ENCODE measurements around the gene PDIA3.
"Not testable (repeated sequence)": the region's sequence is repeated elsewhere in the genome, so short reads cannot be mapped to it uniquely, and the experiment has no call there.

Gene PDIA3

DNA sequence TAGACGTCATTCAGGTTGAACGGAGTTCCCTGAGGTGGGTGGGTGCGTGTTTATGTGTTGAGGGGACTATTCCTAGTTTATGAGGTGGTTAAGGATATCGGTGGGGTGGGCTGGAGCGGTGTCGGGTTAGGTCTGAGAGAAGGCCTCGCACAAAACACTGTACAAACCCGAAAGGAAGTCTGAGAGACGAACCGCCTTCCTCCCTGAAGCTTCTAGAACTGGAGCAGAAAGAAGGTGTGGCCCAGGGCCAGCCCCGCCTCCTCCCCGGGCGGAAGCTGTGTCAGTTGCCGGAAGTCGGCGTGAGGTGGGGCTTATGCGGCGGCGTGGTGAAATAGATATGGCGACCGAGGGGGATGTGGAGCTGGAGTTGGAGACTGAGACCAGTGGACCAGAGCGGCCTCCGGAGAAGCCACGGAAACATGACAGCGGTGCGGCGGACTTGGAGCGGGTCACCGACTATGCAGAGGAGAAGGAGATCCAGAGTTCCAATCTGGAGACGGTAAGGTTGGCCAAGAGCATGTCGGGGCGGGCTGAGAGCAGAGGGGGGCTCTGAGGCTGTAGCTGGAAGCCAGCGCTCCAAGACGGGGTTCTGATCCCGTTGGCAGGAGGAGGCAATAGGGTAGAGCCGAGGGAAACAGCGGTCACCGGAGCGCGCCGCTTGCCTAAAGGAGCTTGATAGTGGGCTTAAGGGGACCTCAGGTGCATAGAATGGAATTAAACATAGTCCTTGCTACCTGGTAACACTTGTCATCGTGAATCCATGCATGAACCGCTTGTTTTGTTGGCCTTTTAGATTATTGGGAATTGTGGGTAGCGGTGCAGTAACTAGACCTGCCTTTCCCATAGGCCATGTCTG lies 54.3 kb downstream of the PDIA3 start, which contains the start of gene HYPK:
TSS of gene HYPK (plus strand) at position 314 of the 856 bp plus-strand sequence. CDS start at position 338, 24 bp downstream.
- H3K4me3 ChIP-seq (ENCODE audit: low read depth, low read length): peak within 1 kb of the TSS; percentile 98
- TF ChIP-seq, protein P1, sequence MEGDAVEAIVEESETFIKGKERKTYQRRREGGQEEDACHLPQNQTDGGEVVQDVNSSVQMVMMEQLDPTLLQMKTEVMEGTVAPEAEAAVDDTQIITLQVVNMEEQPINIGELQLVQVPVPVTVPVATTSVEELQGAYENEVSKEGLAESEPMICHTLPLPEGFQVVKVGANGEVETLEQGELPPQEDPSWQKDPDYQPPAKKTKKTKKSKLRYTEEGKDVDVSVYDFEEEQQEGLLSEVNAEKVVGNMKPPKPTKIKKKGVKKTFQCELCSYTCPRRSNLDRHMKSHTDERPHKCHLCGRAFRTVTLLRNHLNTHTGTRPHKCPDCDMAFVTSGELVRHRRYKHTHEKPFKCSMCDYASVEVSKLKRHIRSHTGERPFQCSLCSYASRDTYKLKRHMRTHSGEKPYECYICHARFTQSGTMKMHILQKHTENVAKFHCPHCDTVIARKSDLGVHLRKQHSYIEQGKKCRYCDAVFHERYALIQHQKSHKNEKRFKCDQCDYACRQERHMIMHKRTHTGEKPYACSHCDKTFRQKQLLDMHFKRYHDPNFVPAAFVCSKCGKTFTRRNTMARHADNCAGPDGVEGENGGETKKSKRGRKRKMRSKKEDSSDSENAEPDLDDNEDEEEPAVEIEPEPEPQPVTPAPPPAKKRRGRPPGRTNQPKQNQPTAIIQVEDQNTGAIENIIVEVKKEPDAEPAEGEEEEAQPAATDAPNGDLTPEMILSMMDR (IDR thresholded peaks at IDR 0.05; ENCODE audit: low read depth, low read length): no peak
- peak; percentile 87 for DNase-seq (ENCODE audit: low read depth, low spot score)
- in situ Hi-C loops (cut with HindIII; ENCODE audit: low sequenced_read_pairs): no loop called here

GRCh38 chr15:43802676-43803075 lies 56.4 kb downstream of the PDIA3 start:
- H3K4me3 ChIP-seq (ENCODE audit: low read depth, low read length); in situ Hi-C loops (cut with HindIII; ENCODE audit: low sequenced_read_pairs); DNase-seq (ENCODE audit: low read depth, low spot score): not testable (repeated sequence)

DNA sequence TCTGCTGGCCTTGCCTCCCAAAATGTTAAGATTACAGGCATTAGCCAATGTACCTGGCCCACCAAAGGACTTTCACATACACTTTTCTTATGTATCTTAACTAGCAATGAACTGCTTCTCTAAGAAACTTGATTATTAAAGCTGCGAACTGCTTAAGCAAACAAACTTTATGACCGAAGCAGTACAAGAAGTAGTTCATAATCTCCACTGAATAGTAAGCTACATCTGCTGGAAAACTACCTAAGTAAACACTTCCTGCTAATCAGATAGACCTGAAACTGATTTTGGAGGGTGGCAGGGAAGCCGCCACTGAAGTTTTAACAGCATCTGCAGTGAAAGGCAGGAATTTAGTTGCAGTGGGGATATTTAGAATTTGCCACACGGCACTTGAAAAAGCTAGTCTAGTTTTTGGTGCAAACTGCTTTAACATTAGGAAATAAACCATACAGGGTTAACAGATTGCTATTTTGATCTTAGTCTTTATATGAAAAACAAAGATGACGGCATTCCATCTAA lies 62.3 kb downstream of the PDIA3 start:
- no peak for DNase-seq (ENCODE audit: low read depth, low spot score)
- TF ChIP-seq, protein P1 (IDR thresholded peaks at IDR 0.05; ENCODE audit: low read depth, low read length): no peak
- no peak overlapping the region for H3K4me3 ChIP-seq (ENCODE audit: low read depth, low read length)
- in situ Hi-C loops (cut with HindIII; ENCODE audit: low sequenced_read_pairs): no loop called here

DNA sequence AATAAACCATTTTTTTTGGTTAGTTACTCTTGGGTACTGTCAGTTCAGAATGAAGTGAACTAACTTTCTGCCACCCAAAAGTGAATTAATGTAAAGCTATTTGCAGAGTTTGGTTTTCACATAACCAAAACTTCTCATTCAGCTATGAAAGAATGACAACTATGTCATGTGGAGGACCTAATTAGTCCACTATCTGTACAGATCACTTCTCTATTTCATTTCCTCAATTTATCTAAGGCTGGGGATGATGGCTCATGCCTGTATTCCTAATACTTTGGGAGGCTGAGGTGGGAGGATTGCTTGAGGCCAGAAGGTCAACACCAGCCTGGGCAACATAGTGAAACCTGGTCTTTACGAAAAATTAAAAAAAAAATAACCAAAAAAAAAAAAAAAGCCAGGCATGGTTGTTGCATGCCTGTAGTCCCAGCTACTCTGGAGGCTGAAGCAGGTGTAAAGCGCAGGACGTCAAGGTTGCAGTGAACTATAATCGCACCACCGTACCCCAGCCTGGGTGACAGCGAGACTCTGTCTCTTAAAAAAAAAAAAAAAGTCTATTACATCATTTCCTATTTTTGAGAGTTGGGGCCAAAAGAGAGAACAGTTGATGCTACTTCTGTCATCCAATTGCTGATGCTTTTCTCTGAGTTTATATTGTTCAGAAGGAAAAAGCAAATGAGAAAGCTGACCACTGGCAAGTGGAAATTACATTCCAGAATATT lies 62.9 kb downstream of the PDIA3 start:
- in situ Hi-C loops (cut with HindIII; ENCODE audit: low sequenced_read_pairs): no loop called here
- TF ChIP-seq, protein P1 (IDR thresholded peaks at IDR 0.05; ENCODE audit: low read depth, low read length): no peak
- no peak overlapping the region for H3K4me3 ChIP-seq (ENCODE audit: low read depth, low read length)

GRCh38 chr15:43815064-43815463 lies 68.8 kb downstream of the PDIA3 start:
- in situ Hi-C loops (cut with HindIII; ENCODE audit: low sequenced_read_pairs); H3K4me3 ChIP-seq (ENCODE audit: low read depth, low read length); DNase-seq (ENCODE audit: low read depth, low spot score): not testable (repeated sequence)

More for the DNA sequence above, 62.9 kb downstream of the PDIA3 start:
- DNase-seq (ENCODE audit: low read depth, low spot score): no peak

GRCh38 chr15:43821505-43821904 lies 75.3 kb downstream of the PDIA3 start:
- H3K4me3 ChIP-seq (ENCODE audit: low read depth, low read length): no peak overlapping the region
- in situ Hi-C loops (cut with HindIII; ENCODE audit: low sequenced_read_pairs): no loop called here
- TF ChIP-seq, protein P1 (IDR thresholded peaks at IDR 0.05; ENCODE audit: low read depth, low read length): no peak
- DNase-seq (ENCODE audit: low read depth, low spot score): no peak

Measured in astrocyte of the spinal cord (primary cell).